Ishikawa (cell line): ENCODE data around the gene CDH23.

Source experiments
- CEBPB ChIP-seq: IDR thresholded peaks from 2 replicates; pipeline ENCODE4 v1.6.1; 2012
- CREB1 ChIP-seq: IDR thresholded peaks from 2 replicates; pipeline ENCODE4 v1.6.1; 2012; ENCODE audit warnings: low read depth
- EP300 ChIP-seq: IDR thresholded peaks from 2 replicates; pipeline ENCODE4 v1.6.1; 2012; ENCODE audit warnings: borderline replicate concordance
- FOXM1 ChIP-seq: IDR thresholded peaks from 2 replicates; pipeline ENCODE4 v1.6.1; 2012; ENCODE audit warnings: low read depth, borderline replicate concordance
- MAX ChIP-seq: IDR thresholded peaks from 2 replicates; pipeline ENCODE4 v1.6.1; 2012
- RAD21 ChIP-seq: IDR thresholded peaks from 2 replicates; pipeline ENCODE4 v1.6.1; 2012; ENCODE audit warnings: low read depth
- REST ChIP-seq: IDR thresholded peaks from 2 replicates; pipeline ENCODE4 v1.6.1; 2012; ENCODE audit warnings: low read depth, mild to moderate bottlenecking
- TEAD4 ChIP-seq: IDR thresholded peaks from 2 replicates; pipeline ENCODE4 v1.6.1; 2012
- USF1 ChIP-seq: IDR thresholded peaks from 2 replicates; pipeline ENCODE4 v1.6.1; 2012
- YY1 ChIP-seq: IDR thresholded peaks from 2 replicates; pipeline ENCODE4 v1.6.1; 2012; ENCODE audit warnings: low read depth

GRCh38 chr10:71829171-71829570 lies 432.5 kb downstream of the CDH23 start:
- TF ChIP-seq EP300 (no peak), USF1 (no peak), FOXM1 (no peak), RAD21 (no peak), CEBPB (no peak), MAX (no peak), REST (no peak), TEAD4 (no peak), CREB1 (no peak), YY1 (no peak)
